Lung (tissue), 12 donors: ENCODE results near the gene PBRM1. TPM values are rescaled to one million over a fixed set of nuclear protein-coding genes. Genes with fewer than 3 reads are reported as not detected.

Experiments used
- ATAC-seq: fragments of 200-7000 bp; cut with Tn5 transposase; one replicate; pipeline ENCODE4 v1.9.1; 2020; ENCODE audit warnings: moderate number of reproducible peaks; ENCODE audit not compliant: insufficient read depth, low FRiP score
- DNase-seq, 3 donors: peaks; one replicate each; pipeline ENCODE4 v3.0.0-alpha.2; 2013 to 2017
- H3K27ac ChIP-seq, 2 donors: one replicate each; pipeline ENCODE4 v1.5.1; 2013; ENCODE audit warnings: mild to moderate bottlenecking in 2 of 2, moderate library complexity in 2 of 2, control low read depth in 1 of 2, inconsistent platforms in 1 of 2, low read depth in 1 of 2, low read length in 1 of 2
- H3K27me3 ChIP-seq, 3 donors: one replicate each; pipeline ENCODE4 v1.5.1; 2013; ENCODE audit warnings: low read length in 2 of 3; ENCODE audit not compliant: control insufficient read depth in 3 of 3, insufficient read depth in 3 of 3
- H3K36me3 ChIP-seq, 4 donors: one replicate each; pipeline ENCODE4 v1.5.1; 2013; ENCODE audit warnings: low read length in 4 of 4, mild to moderate bottlenecking in 1 of 4, moderate library complexity in 1 of 4; ENCODE audit not compliant: control insufficient read depth in 4 of 4, insufficient read depth in 4 of 4
- H3K4me1 ChIP-seq, 5 donors: one replicate each; pipeline ENCODE4 v1.5.1; 2013; ENCODE audit warnings: low read length in 5 of 5, mild to moderate bottlenecking in 2 of 5, moderate library complexity in 1 of 5; ENCODE audit not compliant: control insufficient read depth in 5 of 5, insufficient read depth in 5 of 5
- H3K4me3 ChIP-seq: one replicate; pipeline ENCODE4 v1.5.1; 2013; ENCODE audit warnings: mild to moderate bottlenecking, control low read depth, moderate library complexity
- H3K9ac ChIP-seq, 2 donors: one replicate each; pipeline ENCODE4 v1.5.1; 2013; ENCODE audit warnings: low read length in 2 of 2, control low read depth in 1 of 2; ENCODE audit not compliant: insufficient read depth in 1 of 2
- H3K9me3 ChIP-seq, 4 donors: one replicate each; pipeline ENCODE4 v1.5.1; 2013; ENCODE audit warnings: low read length in 3 of 4, mild to moderate bottlenecking in 1 of 4, moderate library complexity in 1 of 4; ENCODE audit not compliant: control insufficient read depth in 4 of 4, insufficient read depth in 3 of 4
- WGBS, 2 donors: extraction: QIAGEN DNeasy Blood & Tissue Kit; methylation state at CpG; one replicate each; pipeline ENCODE4 v1.1.7; 2013; 5-methylcytosine and 5-hydroxymethylcytosine counted together
- polyA plus RNA-seq, 2 donors: library from polyadenylated mRNA; stranded (reverse); fragments of 200-250 nt; gene quantifications; one replicate each; pipeline ENCODE4 v1.2.1, GENCODE V29; 2013
- total RNA-seq, 2 donors: library from RNA; depleted of rRNA in 1 of 2; stranded (reverse); fragments of >200 nt in 1 of 2; gene quantifications; one replicate each; pipeline ENCODE4 v1.2.1, GENCODE V29; 2014 to 2021
- TF ChIP-seq, protein P1 (sequence below): IDR thresholded peaks from 2 replicates; pipeline ENCODE4 v1.5.1; 2012; ENCODE audit warnings: mild to moderate bottlenecking; ENCODE audit errors: control extremely low read depth, extremely low read depth
- donor health status: control.
- donor health status: control.
- donor health status: Bipolar disorder and iron deficiency.
- donor health status: healthy.
- donor health status: DM: yes; HTN: yes; CAD: no.

PBRM1 gene
- total and polyA plus RNA-seq, 4 donors, result 9.8 to 92.8 (median 40.7) TPM

DNA sequence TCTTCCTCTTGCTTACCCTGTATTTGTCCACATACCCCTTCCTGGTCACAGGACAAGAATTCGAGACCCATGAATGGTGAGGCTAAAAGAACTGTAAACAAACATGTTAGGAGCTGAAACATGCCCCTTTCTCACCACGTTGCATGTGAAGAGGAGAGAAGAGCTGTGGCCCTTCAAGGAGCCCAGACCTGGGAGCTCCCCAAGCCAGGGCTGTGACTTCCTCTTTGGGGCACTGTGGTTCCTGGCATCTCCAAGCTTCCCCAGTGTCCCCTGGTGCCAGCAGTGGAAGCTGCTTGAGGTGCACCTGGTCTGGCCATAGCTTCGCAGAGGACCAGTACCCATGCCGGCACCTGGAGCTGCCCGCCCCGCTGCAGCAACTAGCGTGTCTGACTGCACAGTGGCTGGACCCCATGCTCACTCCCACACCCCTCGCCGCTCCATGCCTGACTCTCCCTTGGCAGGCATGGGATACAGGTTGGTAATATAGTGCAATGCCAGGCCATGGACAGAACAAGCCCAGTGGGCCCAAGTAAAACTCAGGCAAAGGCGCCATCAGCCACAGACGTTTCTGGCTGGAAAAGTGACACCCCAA, 30.1 kb upstream of the PBRM1 start:
- no peaks in the 10 kb centered on the region for H3K4me1 ChIP-seq
- no peak overlapping the region for H3K27ac ChIP-seq
- WGBS, 2 donors, result 75 to 93% methylated on average over 11 of the region's 11 CpGs
- no peaks in the 10 kb centered on the region for H3K9me3 ChIP-seq
- no peak for ATAC-seq
- no peaks in the 10 kb centered on the region for H3K27me3 ChIP-seq
- no peak overlapping the region for H3K4me3 ChIP-seq
- no peak for DNase-seq
- TF ChIP-seq, protein P1, sequence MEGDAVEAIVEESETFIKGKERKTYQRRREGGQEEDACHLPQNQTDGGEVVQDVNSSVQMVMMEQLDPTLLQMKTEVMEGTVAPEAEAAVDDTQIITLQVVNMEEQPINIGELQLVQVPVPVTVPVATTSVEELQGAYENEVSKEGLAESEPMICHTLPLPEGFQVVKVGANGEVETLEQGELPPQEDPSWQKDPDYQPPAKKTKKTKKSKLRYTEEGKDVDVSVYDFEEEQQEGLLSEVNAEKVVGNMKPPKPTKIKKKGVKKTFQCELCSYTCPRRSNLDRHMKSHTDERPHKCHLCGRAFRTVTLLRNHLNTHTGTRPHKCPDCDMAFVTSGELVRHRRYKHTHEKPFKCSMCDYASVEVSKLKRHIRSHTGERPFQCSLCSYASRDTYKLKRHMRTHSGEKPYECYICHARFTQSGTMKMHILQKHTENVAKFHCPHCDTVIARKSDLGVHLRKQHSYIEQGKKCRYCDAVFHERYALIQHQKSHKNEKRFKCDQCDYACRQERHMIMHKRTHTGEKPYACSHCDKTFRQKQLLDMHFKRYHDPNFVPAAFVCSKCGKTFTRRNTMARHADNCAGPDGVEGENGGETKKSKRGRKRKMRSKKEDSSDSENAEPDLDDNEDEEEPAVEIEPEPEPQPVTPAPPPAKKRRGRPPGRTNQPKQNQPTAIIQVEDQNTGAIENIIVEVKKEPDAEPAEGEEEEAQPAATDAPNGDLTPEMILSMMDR, result no peak
- H3K36me3 ChIP-seq, result peaks cover 4 to 13% (median 4%) of the 10 kb centered on the region in 4 donors
- no peak overlapping the region for H3K9ac ChIP-seq

GRCh38 chr3:52714335-52715302, 28.9 kb upstream of the PBRM1 start:
- no peak overlapping the region for H3K9ac ChIP-seq
- H3K4me1 ChIP-seq, result no peaks in the 10 kb centered on the region
- WGBS, 2 donors, result 71 to 74% methylated on average over 38 to 39 of the region's 39 CpGs
- TF ChIP-seq, protein P1, result no peak
- H3K36me3 ChIP-seq, result peaks cover 4 to 11% (median 5%) of the 10 kb centered on the region in 4 donors
- DNase-seq, result no peak
- no peak overlapping the region for H3K27ac ChIP-seq
- H3K9me3 ChIP-seq, result no peaks in the 10 kb centered on the region
- no peak overlapping the region for H3K4me3 ChIP-seq
- no peaks in the 10 kb centered on the region for H3K27me3 ChIP-seq
- no peak for ATAC-seq

DNA sequence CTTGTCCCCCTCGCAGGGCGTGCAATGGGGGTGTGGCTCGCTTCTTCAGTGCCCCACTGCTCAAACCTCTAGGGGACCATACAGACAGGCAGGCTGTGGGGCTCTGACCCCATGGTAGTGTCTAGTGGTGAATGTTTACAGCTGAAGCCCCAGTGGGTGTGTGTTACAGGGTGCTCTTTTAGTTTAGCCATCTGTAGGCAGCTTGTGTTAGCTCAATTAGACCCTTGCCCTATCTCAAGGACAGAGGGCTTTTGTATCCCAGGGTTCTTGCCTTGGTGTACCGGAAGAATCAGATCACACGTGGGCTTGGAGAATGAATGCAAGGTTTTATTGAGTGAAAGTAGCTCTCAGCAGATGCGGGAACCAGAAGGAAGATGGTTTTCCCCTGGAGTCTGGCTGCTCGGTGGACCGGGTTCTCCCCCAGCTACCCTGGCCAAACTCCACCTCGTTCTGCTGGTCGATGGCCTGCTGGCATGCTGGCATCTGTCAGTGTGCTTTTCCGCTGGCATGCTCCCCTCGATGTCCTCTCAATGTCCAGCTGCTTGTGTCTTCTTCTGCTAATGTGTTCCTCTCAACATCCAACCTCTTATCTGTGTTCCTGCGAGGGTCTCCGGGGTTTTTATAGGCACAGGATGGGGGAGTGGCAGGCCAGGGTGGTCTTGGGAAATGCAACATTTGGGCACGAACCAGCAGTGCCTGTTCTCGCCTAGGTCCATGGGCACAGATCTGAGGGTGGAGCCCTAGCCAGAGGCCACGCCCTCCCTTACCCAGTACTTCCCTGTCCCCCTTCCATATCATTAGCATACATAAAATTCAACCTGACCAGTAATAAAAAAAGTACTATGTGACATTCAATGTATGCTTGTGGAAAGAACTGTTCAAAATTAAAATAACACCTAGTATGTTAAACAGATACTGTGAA, 26.8 kb upstream of the PBRM1 start:
- H3K36me3 ChIP-seq, result peaks cover 3 to 14% (median 6%) of the 10 kb centered on the region in 4 donors
- no peak overlapping the region for H3K9ac ChIP-seq
- DNase-seq (no peak), ATAC-seq (no peak)
- 96 to 97% methylated on average over 17 of the region's 17 CpGs for WGBS, 2 donors
- no peak overlapping the region for H3K4me3 ChIP-seq
- TF ChIP-seq, protein P1, result no peak
- H3K9me3 ChIP-seq, result no peaks in the 10 kb centered on the region
- no peaks in the 10 kb centered on the region for H3K27me3 ChIP-seq
- peaks cover 0 to 2% (median 0%) of the 10 kb centered on the region in 5 donors for H3K4me1 ChIP-seq
- no peak overlapping the region for H3K27ac ChIP-seq
